ENCODE results near the gene SETD4.

The SETD4 gene

GRCh38 chr21:36070999-36071398, 10.7 kb upstream of the SETD4 start:
- no peak for DNase-seq (ENCODE audit: low read depth)
- no peak overlapping the region for H3K4me3 ChIP-seq (ENCODE audit: low read depth, low read length)
- no peak for TF ChIP-seq CTCF (IDR thresholded peaks at IDR 0.05; ENCODE audit: insufficient read depth, low read depth, low read length, missing control alignments)

- TF ChIP-seq CTCF (IDR thresholded peaks at IDR 0.05; ENCODE audit: insufficient read depth, low read depth, low read length, missing control alignments), result no peak
- peak; percentile 94 for DNase-seq (ENCODE audit: low read depth)
- H3K4me3 ChIP-seq (ENCODE audit: low read depth, low read length), result peak within 1 kb of the TSS; percentile 78
These were observed 9.6 kb upstream of the SETD4 start, which contains the start of gene CBR1 for GRCh38 chr21:36069713-36070583. Gene CBR1, plus strand, starts transcription at chr21:36070024. Its CDS starts 92 bp downstream, at chr21:36070116.

DNA sequence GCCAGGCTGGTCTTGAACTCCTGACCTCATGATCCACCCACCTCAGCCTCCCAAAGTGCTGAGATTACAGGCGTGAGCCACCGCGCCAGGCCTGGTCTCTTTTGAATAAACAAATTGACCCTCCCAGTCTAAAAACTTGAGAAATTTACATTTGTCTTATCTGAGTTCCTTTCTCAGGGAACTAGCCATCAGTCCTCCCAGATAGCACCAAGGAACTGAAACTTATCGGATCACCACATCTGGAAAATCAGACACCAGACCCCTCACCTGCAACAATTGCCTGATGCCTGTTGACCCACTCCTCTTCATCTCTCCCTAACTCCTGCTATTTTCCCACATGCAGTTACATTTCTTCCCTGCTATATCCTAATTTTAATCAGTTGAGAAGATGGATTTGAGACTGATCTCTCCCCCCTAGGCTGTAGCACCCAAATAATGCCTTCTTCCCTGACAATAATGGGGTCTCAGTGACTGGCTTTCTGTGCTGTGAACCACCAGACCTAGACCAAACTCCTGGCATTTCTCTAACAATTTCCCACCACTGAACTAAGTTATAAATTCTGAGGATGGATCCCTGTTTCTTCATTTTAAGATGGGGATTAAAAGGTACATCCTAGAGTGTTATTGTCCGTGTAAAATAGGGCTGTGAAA, 8.5 kb upstream of the SETD4 start:
- TF ChIP-seq CTCF (IDR thresholded peaks at IDR 0.05; ENCODE audit: insufficient read depth, low read depth, low read length, missing control alignments), result no peak
- DNase-seq (ENCODE audit: low read depth), result no peak
- H3K4me3 ChIP-seq (ENCODE audit: low read depth, low read length), result peak overlapping the region; percentile 78; the same call in 1 of the 2 replicates

DNA sequence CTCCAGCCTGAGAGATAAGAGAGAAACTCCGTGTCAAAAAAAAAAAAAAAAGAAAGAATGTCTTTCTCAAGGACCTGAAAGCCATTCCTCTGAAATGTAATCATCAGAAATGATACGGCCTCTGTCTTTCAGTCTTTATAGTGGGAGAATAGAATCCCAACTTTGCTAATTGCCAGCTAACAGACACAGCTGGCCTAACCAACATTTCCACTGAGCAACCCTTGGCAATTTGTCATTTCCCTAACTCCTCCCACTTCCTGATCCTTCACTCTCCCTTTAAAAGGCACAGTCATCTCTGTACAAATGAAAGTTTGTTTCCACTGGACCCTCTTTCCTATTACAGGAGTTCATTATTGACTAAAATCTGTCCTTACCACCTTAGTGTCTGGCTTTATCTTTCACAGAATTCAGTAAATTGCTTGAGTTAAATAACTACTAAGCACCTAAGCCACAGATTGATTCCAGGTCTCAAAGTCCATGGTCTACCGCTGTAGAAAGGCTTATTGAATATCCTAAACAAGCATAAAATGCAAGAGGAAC, 5.2 kb upstream of the SETD4 start:
- TF ChIP-seq CTCF (IDR thresholded peaks at IDR 0.05; ENCODE audit: insufficient read depth, low read depth, low read length, missing control alignments), result no peak
- peak; percentile 12 for DNase-seq (ENCODE audit: low read depth)
- H3K4me3 ChIP-seq (ENCODE audit: low read depth, low read length), result no peak overlapping the region

DNA sequence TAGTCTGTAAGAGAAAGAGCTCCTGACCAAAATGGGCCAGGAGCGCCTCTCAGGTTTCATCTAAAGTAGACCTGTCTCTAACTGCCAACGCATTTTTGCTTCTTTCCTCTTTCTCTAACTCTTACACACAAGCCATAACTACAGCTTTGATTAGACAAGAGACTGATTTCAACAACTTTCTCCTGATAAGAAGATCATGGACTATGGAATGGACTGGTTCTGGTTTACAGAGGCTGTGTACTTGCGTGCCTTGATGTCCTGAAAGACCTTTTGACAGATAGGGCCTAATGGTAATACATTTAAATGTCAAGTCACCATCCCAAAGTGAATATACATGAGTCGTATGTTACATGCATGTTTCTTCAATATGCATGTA, 3.7 kb upstream of the SETD4 start:
- no peak for DNase-seq (ENCODE audit: low read depth)
- no peak for TF ChIP-seq CTCF (IDR thresholded peaks at IDR 0.05; ENCODE audit: insufficient read depth, low read depth, low read length, missing control alignments)
- H3K4me3 ChIP-seq (ENCODE audit: low read depth, low read length), result no peak overlapping the region

- no peak for DNase-seq (ENCODE audit: low read depth)
- no peak for TF ChIP-seq CTCF (IDR thresholded peaks at IDR 0.05; ENCODE audit: insufficient read depth, low read depth, low read length, missing control alignments)
- H3K4me3 ChIP-seq (ENCODE audit: low read depth, low read length), result no peak overlapping the region
These were observed 3.2 kb upstream of the SETD4 start for GRCh38 chr21:36063375-36064084.
